Colonic mucosa (tissue), 4 donors: ENCODE data around the gene RPL34. TPM values are rescaled to one million over a fixed set of nuclear protein-coding genes. Genes with fewer than 3 reads are reported as not detected.

ENCODE experiments used
- DNase-seq: peaks from one replicate; pipeline ENCODE4 v3.0.0-alpha.2; 2020
- H3K27ac ChIP-seq: fragments of 200-600 bp; one replicate; pipeline ENCODE4 v1.8.0; 2021
- H3K27me3 ChIP-seq: fragments of 200-600 bp; one replicate; pipeline ENCODE4 v1.8.0; 2021
- H3K36me3 ChIP-seq: fragments of 200-600 bp; one replicate; pipeline ENCODE4 v1.8.0; 2021
- H3K4me1 ChIP-seq: fragments of 200-600 bp; one replicate; pipeline ENCODE4 v1.8.0; 2021; ENCODE audit warnings: mild to moderate bottlenecking
- H3K4me3 ChIP-seq: fragments of 200-600 bp; one replicate; pipeline ENCODE4 v1.8.0; 2021
- H3K9ac ChIP-seq, 2 donors: one replicate each; pipeline ENCODE4 v1.7.0; 2013; ENCODE audit warnings: control low read depth in 2 of 2, low read depth in 2 of 2, low read length in 2 of 2
- H3K9me3 ChIP-seq: fragments of 200-600 bp; one replicate; pipeline ENCODE4 v1.8.0; 2021
- CTCF ChIP-seq: fragments of 200-600 bp; IDR thresholded peaks from one replicate; pipeline ENCODE4 v1.8.0; 2022; ENCODE audit warnings: antibody characterized with exemption, mild to moderate bottlenecking
- intact Hi-C: fragments of 100-400 bp; cut with DNase I; formaldehyde crosslinking; loops from one replicate; pipeline ENCODE4 v1.14.1; 2022
- total RNA-seq, 2 donors: library from RNA; stranded (reverse); fragmentation: NEBNext Ultra II Directional in 1 of 2; extraction: Animal tissue kit (Norgen Biotek cat#: 25700) in 1 of 2; gene quantifications; one replicate each; pipeline ENCODE4 v1.2.1, GENCODE V29; 2021
- donor health status: healthy.
- donor health status: DM: no; HTN: no; CAD: no.
- donor health status: DM: no; HTN: no; CAD: no.

Gene RPL34
- 1,000 to 10,000 TPM in 1 of 2 donors, 100 to 1,000 TPM in 1; 838 to 1,046 TPM for total RNA-seq

GRCh38 chr4:108620101-108620932 lies at the start of gene RPL34:
Gene RPL34 (plus strand): TSS chr4:108620576. CDS start chr4:108621960, 1,384 bp downstream.
- Histone ChIP-seq H3K4me3 (peak within 1 kb of the TSS; percentile 60), H3K4me1 (peaks cover 6% of the 10 kb centered on the region), H3K36me3 (peaks cover 11% of the 10 kb centered on the region), H3K27me3 (no peaks in the 10 kb centered on the region), H3K27ac (peak within 1 kb of the TSS; percentile 79), H3K9me3 (no peaks in the 10 kb centered on the region), H3K9ac (peak within 1 kb of the TSS; percentile 80 to 89)
- peak; percentile 98 for DNase-seq
- no peak for TF ChIP-seq CTCF
- intact Hi-C loops = no loop called here

GRCh38 chr4:108570993-108571569 lies 49.3 kb upstream of the RPL34 start:
- no peak overlapping the region for H3K27ac ChIP-seq
- no peaks in the 10 kb centered on the region for H3K4me1 ChIP-seq
- intact Hi-C loops = loop anchor here (5.0 kb wide), 1 partner anchor 549 kb away; no protein-coding TSS in a partner anchor
- no peaks in the 10 kb centered on the region for H3K9me3 ChIP-seq
- H3K36me3 ChIP-seq = no peaks in the 10 kb centered on the region
- DNase-seq = no peak
- no peak for TF ChIP-seq CTCF
- H3K4me3 ChIP-seq = no peak overlapping the region
- H3K9ac ChIP-seq = no peak overlapping the region
- no peaks in the 10 kb centered on the region for H3K27me3 ChIP-seq

DNA sequence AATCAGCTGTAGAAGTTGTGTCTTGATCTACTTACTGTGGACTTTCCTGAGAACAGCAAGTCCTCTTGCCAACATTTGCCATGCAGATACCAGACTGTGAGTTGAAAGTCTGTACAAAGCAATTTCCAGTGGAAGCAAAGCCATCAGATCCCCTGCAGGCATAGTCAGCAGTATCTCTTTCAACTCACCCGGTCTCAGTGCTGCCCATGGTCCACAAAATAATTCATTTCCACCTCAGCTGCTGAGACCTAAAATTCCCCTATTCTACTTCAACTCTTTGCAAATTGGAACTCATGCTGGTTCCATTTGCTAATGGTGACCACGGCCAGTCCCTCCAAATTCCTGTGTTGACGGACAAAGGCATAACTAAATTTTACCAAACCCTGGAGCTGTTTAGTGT lies 46.0 kb upstream of the RPL34 start:
- intact Hi-C loops = loop anchor here (5.0 kb wide), 1 partner anchor 552 kb away; no protein-coding TSS in a partner anchor
- no peak for TF ChIP-seq CTCF
- no peak for DNase-seq

DNA sequence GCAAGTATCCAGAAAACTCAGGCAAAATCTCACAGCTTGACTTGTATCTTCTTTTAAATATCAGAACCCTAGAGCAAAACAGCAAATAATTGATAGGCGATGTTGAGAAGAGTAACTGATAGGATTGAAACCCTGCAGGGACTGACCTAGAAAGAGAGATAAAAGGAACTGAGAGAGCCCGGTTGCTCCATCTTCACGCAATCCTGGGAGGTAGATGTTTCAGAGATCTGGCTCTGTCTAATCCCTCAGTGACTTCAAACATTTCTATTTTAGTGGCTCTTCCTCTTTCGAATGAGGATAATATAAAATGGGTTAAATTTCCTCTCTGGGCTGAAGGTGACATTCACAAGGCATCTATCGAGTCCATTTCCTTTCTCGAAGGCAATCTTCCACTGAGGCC lies 39.3 kb upstream of the RPL34 start:
- H3K27me3 ChIP-seq = no peaks in the 10 kb centered on the region
- TF ChIP-seq CTCF = no peak
- intact Hi-C loops = no loop called here
- no peaks in the 10 kb centered on the region for H3K4me1 ChIP-seq
- H3K9ac ChIP-seq = no peak overlapping the region
- no peak overlapping the region for H3K27ac ChIP-seq
- no peaks in the 10 kb centered on the region for H3K36me3 ChIP-seq
- H3K4me3 ChIP-seq = no peak overlapping the region
- H3K9me3 ChIP-seq = no peaks in the 10 kb centered on the region
- DNase-seq = no peak

More for the DNA sequence above, 46.0 kb upstream of the RPL34 start:
- no peaks in the 10 kb centered on the region for H3K27me3 ChIP-seq
- no peaks in the 10 kb centered on the region for H3K36me3 ChIP-seq
- H3K4me3 ChIP-seq = no peak overlapping the region
- no peaks in the 10 kb centered on the region for H3K9me3 ChIP-seq
- no peak overlapping the region for H3K9ac ChIP-seq
- no peak overlapping the region for H3K27ac ChIP-seq
- no peaks in the 10 kb centered on the region for H3K4me1 ChIP-seq

DNA sequence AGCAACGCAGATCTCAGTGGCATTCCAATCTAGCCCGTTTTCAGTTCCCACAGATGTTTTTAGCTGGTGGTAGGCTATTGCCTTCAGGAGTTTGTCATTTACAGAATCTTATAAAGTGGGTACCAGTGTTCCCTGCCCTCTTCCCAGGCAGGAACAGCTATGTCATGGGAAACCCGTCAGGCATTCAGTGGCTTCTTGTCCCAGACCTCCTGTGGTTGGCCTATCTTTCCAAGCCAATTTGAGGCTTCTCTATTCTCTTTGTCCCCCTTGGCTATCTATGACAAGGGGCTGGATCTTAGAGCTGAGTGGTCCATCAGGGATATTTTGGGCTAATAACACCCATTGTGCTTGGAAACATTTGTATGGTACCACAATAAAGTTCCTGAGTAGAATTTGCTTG lies 33.6 kb upstream of the RPL34 start:
- DNase-seq = no peak
- H3K4me1 ChIP-seq = no peaks in the 10 kb centered on the region
- no peaks in the 10 kb centered on the region for H3K9me3 ChIP-seq
- no peak overlapping the region for H3K4me3 ChIP-seq
- H3K36me3 ChIP-seq = no peaks in the 10 kb centered on the region
- no peak overlapping the region for H3K27ac ChIP-seq
- H3K9ac ChIP-seq = no peak overlapping the region
- H3K27me3 ChIP-seq = no peaks in the 10 kb centered on the region
- intact Hi-C loops = no loop called here
- no peak for TF ChIP-seq CTCF
